ENCODE results near the gene SLC22A6.

- TF ChIP-seq CTCF (IDR thresholded peaks at IDR 0.05) (no peak), POLR2A (IDR thresholded peaks at IDR 0.05) (no peak), POLR2AphosphoS5 (IDR thresholded peaks at IDR 0.05) (no peak)
Observed at GRCh38 chr11:62988276-62988675, 3.5 kb upstream of the SLC22A6 start.

Data from breast epithelium (tissue), 3 donors.